Right cardiac atrium (tissue), 5 donors: ENCODE measurements around the gene KBTBD4. TPM values are rescaled to one million over a fixed set of nuclear protein-coding genes. Genes with fewer than 3 reads are reported as not detected.
"Not testable (repeated sequence)": the region's sequence is repeated elsewhere in the genome, so short reads cannot be mapped to it uniquely, and the experiment has no call there.

Experiments
- ATAC-seq, 2 donors: fragments of 200-7000 bp; cut with Tn5 transposase; one replicate each; pipeline versions ENCODE4 v1.8.0 to v1.9.1; 2020; ENCODE audit warnings: moderate library complexity in 2 of 2, mild to moderate bottlenecking in 1 of 2
- DNase-seq, 3 donors: peaks; one replicate each; pipeline ENCODE4 v3.0.0-alpha.2; 2020
- H3K27ac ChIP-seq: one replicate; pipeline ENCODE4 v1.5.1; 2013; ENCODE audit warnings: mild to moderate bottlenecking, low read length, control low read depth, moderate library complexity
- H3K27me3 ChIP-seq: one replicate; pipeline ENCODE4 v1.6.1; 2013; ENCODE audit not compliant: control insufficient read depth, insufficient read depth
- H3K4me1 ChIP-seq: one replicate; pipeline ENCODE4 v1.6.1; 2013; ENCODE audit warnings: low read length; ENCODE audit not compliant: control insufficient read depth, insufficient read depth
- H3K4me3 ChIP-seq: one replicate; pipeline ENCODE4 v1.5.1; 2013; ENCODE audit warnings: low read length, control low read depth
- H3K9me3 ChIP-seq: one replicate; pipeline ENCODE4 v1.6.1; 2013; ENCODE audit warnings: low read length; ENCODE audit not compliant: control insufficient read depth
- WGBS: extraction: QIAGEN DNeasy Blood & Tissue Kit; methylation state at CpG from one replicate; pipeline ENCODE4 v1.1.7; 2013; 5-methylcytosine and 5-hydroxymethylcytosine counted together
- intact Hi-C, 4 donors: fragments of 100-400 bp; cut with DNase I; formaldehyde crosslinking; loops; one replicate each; pipeline versions ENCODE4 v1.11.0 to v1.14.0; 2022 to 2023
- polyA plus RNA-seq: library from polyadenylated mRNA; stranded (reverse); fragments of 200-250 nt; gene quantifications from one replicate; pipeline ENCODE4 v1.2.3, GENCODE V29; 2013
- total RNA-seq, 4 donors: library from RNA; stranded (reverse); fragmentation: NEBNext Ultra II Directional; extraction: Animal tissue kit (Norgen Biotek cat#: 25700); gene quantifications; one replicate each; pipeline ENCODE4 v1.2.1, GENCODE V29; 2021
- donor health status: healthy with polysubstance abuse.
- donor health status: DM: no; HTN: yes; CAD: no.
- donor health status: DM: no; HTN: no; CAD: no.
- donor health status: DM: no; HTN: yes; CAD: no; lungs with severe emphysema.
- donor health status: DM: yes; HTN: yes; CAD: no.

KBTBD4 gene
- total and polyA plus RNA-seq, 5 donors = 8.1 to 18.1 (median 14.5) TPM

DNA sequence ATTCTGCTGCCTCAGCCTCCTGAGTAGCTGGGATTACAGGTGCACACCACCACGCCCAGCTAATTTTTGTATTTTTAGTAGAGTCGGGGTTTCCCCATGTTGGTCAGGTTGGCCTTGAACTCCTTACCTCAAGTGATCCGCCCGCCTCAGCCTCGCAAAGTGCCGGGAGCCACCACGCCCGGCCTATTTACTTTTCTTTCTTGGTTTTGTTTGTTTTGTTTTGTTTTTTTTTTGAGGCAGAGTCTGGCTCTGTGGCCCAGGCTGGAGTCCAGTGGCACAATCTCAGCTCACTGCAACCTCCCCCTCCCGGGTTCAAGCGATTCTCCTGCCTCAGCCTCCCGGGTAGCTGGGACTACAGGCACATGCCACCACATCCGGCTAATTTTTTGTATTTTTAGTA is 21.8 kb downstream of the KBTBD4 start:
- DNase-seq, H3K4me3 ChIP-seq, H3K4me1 ChIP-seq, ATAC-seq, H3K9me3 ChIP-seq, H3K27ac ChIP-seq, H3K27me3 ChIP-seq: not testable (repeated sequence)
- 97% methylated on average over 12 of the region's 12 CpGs for WGBS
- intact Hi-C loops = loop anchor here in 1 of 4 donors (10.0 kb wide), 1 partner anchor 92 kb away; no protein-coding TSS in a partner anchor

DNA sequence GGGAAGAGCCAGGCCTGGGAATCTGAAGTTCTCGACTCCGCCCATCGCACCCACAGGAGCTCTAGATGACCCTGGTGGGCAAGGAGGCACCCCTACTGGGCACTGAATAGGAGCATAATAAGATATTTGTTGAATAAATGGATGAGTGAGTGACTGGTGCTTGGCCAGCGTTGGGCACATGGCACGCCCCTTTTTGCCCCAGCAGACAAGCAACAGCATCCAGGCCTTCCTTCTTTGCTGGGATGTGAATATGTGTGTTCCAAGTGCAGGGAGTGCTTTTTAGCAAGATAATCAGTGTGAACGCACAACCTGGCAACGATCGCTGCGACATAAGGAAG is 25.4 kb downstream of the KBTBD4 start:
- H3K4me3 ChIP-seq = peak overlapping the region; percentile 91
- DNase-seq (no peak), ATAC-seq (no peak)
- no peaks in the 10 kb centered on the region for H3K9me3 ChIP-seq
- peaks cover 5% of the 10 kb centered on the region for H3K4me1 ChIP-seq
- WGBS = 6% methylated on average over 9 of the region's 9 CpGs
- intact Hi-C loops = loop anchor here in 1 of 4 donors (10.0 kb wide), 1 partner anchor 89 kb away; no protein-coding TSS in a partner anchor
- H3K27ac ChIP-seq = peak overlapping the region; percentile 43
- H3K27me3 ChIP-seq = no peaks in the 10 kb centered on the region

DNA sequence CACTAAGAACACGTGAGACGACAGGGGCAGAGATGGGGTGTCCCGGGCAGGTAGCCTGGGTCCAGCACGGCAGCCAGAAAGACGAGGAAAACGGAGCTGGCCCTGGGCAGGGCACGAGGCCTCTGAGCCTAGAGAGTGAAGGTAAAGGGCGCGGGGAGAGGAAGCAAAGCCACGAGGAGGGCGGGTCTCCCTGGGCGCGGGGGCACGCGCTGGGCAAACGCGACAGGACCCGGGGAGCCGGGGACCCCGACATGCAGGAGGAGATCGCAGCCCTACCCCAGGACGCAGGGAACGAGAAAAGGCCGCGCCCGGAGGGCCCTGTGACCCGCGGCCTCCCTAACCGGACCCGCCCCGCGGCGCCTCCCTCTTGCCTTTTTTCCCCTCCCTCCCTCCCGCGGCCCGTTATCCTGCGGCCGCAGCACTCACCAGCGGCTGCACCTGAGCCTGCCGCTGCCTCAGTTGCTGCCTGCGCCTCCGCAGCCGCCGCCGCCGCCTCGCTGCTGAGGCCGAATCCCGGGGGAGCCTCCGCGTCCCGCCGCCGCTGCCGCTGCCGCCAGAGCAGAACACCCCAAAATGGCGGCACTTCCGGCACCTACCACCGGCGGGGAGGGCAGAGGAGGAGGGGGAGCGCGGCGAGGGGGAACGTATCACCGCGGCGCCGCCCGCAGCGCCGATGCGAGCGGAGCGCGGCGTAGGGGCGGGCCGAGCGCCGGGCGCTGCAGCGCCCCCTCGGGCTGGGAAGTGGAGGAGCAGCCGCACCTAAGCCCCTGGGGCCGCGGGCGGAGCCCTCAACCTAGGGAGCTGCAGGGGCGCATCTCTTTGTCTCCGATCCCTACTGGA is 26.0 kb downstream of the KBTBD4 start, which contains the start of gene CELF1:
Gene CELF1, minus strand, starts transcription at position 567 of the 840 bp plus-strand sequence. CDS start 53,609 bp downstream, outside the sequence.
- Histone ChIP-seq H3K27ac (peak within 1 kb of the TSS; percentile 90), H3K9me3 (no peaks in the 10 kb centered on the region), H3K4me1 (peaks cover 5% of the 10 kb centered on the region), H3K4me3 (peak within 1 kb of the TSS; percentile 91), H3K27me3 (no peaks in the 10 kb centered on the region)
- ATAC-seq (peak; percentile 99), DNase-seq (peak; percentile 92 to 96 (median 96))
- intact Hi-C loops = loop anchor here in 1 of 4 donors (10.0 kb wide), 1 partner anchor 88 kb away; no protein-coding TSS in a partner anchor
- under 1% methylated on average over 89 of the region's 89 CpGs for WGBS

DNA sequence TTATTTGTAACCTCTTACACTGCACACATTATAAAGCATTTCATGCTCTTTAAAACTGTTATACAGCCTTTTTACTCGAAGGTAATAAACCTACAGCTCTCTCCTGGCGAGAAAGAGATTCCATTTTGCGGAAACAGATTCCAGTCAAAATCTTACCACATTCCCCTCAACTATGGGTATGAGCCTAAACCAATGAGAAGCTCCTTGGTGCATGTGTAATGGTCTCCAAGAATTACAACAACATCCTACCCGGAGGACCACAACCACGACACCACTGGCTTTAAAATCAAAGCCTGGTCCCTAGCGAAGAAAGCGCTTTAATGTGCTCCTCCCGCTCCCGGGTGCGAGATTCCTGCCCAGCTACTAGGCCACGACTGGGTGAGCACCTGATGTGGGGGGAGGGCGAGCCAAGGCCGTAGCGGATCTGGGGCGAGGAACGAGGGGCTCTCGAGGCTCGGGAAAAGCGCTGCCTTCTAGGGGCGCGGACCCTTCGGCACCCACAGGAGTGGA is 26.7 kb downstream of the KBTBD4 start:
- Histone ChIP-seq H3K4me3 (peak overlapping the region; percentile 91), H3K27ac (peak overlapping the region; percentile 90), H3K27me3 (no peaks in the 10 kb centered on the region), H3K9me3 (no peaks in the 10 kb centered on the region), H3K4me1 (peaks cover 5% of the 10 kb centered on the region)
- peak; percentile 6 to 35 for ATAC-seq
- 4% methylated on average over 22 of the region's 22 CpGs for WGBS
- peak; percentile 36 to 71 (median 65) for DNase-seq
- intact Hi-C loops = loop anchor here in 1 of 4 donors (10.0 kb wide), 1 partner anchor 87 kb away; no protein-coding TSS in a partner anchor

DNA sequence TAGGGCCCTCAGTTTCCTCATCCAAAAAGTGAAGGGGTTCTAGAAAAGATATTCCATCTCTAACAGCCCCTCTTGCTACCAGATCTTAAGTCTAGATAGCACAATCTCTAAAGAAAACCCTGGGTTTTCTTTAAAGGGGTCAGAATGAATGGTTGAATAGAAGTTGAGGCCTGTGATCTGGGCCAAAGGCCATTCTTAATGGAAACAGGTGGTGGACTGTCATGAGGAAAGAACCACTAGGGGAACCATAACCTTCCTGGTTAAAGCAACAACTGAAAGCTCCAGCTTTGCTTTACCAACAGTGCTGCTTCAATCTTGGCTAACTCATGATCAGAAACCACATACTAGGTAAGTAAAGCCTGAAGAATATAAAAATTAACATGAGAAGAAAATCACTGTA is 27.7 kb downstream of the KBTBD4 start:
- DNase-seq (no peak), ATAC-seq (no peak)
- Histone ChIP-seq H3K4me3 (no peak overlapping the region), H3K27me3 (no peaks in the 10 kb centered on the region), H3K9me3 (no peaks in the 10 kb centered on the region), H3K4me1 (peaks cover 5% of the 10 kb centered on the region), H3K27ac (no peak overlapping the region)
- intact Hi-C loops = loop anchor here in 1 of 4 donors (10.0 kb wide), 1 partner anchor 86 kb away; no protein-coding TSS in a partner anchor

DNA sequence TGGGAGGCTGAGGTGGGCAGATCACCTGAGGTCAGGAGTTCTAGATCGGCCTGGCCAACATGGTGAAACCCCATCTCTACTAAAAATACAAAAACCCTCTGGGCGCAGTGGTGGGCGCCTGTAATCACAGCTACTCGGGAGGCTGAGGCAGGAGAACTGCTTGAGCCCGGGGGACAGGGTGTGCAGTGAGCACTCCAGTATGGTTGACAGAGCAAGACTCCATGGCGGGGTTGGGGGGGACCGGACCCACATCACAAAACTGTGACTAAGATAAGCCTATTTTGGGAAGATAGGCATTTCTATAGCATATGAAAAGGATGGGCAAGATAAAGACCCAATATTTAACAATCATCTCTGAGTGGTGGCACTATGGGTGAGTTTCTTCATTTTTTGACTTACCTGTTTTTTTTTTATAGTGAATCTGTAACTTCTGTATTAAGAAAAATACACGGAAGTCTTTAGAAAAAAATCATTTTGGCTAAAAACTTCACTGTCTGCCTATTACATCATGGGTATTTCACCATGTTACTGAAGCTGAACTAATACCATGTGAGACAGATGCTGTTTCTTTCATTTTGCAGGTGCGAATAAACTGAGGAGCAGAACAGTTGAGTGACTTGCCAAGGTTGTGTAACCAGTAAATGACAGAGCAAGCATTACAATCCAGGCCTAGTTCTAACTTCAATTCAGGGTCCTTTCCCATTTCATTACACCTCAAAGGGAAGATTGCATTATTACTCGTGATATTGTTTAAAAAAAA is 28.3 kb downstream of the KBTBD4 start:
- Histone ChIP-seq H3K4me3 (no peak overlapping the region), H3K27me3 (no peaks in the 10 kb centered on the region), H3K27ac (no peak overlapping the region), H3K4me1 (peaks cover 5% of the 10 kb centered on the region), H3K9me3 (no peaks in the 10 kb centered on the region)
- DNase-seq (no peak), ATAC-seq (no peak)
- 79% methylated on average over 10 of the region's 10 CpGs for WGBS
- intact Hi-C loops = loop anchor here in 1 of 4 donors (10.0 kb wide), 1 partner anchor 86 kb away; no protein-coding TSS in a partner anchor

DNA sequence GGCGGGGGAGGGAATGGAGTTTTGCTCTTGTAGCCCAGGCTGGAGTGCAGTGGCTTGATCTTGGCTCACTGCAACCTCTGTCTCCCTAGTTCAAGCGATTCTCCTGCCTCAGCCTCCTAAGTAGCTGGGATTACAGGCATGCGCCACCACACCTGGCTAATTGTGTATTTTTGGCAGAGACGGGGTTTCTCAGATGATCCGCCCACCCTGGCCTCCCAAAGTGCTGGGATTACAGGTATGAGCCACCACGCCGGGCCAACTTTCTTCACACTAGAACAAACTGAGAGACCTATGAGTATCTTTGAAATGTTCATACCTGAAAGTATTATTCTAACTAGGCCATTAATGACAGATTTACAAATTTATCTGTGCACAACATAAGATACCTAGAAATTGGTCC is 32.5 kb downstream of the KBTBD4 start:
- not testable (repeated sequence) for H3K27me3 ChIP-seq, ATAC-seq, H3K27ac ChIP-seq, H3K4me1 ChIP-seq, H3K9me3 ChIP-seq, DNase-seq, H3K4me3 ChIP-seq
- intact Hi-C loops = loop anchor here in 1 of 4 donors (10.0 kb wide), 1 partner anchor 51 kb away; no protein-coding TSS in a partner anchor
- WGBS = 96% methylated on average over 7 of the region's 7 CpGs

DNA sequence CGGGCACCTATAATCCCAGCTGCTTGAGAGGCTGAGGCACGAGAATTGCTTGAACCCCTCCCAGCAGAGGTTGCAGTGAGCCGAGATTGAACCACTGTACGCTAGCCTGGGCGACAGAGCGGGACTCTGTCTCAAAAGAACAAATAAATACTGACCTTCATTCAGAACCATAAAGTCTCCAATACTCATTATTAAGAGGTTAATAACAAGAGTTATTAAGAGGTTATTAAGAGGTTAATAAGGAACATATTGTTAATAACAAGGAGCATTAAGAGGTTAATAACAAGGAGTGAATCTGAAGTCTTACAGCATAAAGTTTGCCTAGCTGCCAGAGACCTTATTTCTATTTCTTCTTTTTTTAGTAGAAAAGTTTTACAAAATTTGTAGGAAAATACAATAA is 33.5 kb downstream of the KBTBD4 start:
- no peak for DNase-seq
- H3K27me3 ChIP-seq = no peaks in the 10 kb centered on the region
- no peak overlapping the region for H3K4me3 ChIP-seq
- peaks cover 4% of the 10 kb centered on the region for H3K4me1 ChIP-seq
- ATAC-seq = no peak
- intact Hi-C loops = loop anchor here in 1 of 4 donors (10.0 kb wide), 1 partner anchor 50 kb away; no protein-coding TSS in a partner anchor
- H3K27ac ChIP-seq = no peak overlapping the region
- no peaks in the 10 kb centered on the region for H3K9me3 ChIP-seq
- 97% methylated on average over 6 of the region's 6 CpGs for WGBS

DNA sequence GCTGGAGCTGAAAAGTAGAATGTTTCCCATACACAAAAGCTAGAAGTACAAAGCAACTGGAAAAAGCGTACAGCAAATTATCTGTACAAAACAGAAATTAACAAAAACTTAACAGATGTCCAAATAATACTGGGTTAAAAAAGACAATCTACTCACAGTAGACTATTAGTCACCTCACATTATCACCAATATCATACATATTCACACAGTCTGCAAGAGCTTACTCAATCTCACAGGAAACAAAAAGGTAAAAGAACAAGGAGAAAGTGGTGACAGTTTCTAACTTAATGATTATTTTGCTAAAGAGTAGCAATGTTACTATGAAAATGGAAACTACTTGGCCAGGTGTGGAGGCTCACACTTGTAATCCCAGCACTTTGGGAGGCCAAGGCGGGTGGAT is 37.7 kb downstream of the KBTBD4 start:
- H3K27me3 ChIP-seq = no peaks in the 10 kb centered on the region
- H3K4me1 ChIP-seq = peaks cover 12% of the 10 kb centered on the region
- H3K9me3 ChIP-seq = no peaks in the 10 kb centered on the region
- no peak overlapping the region for H3K4me3 ChIP-seq
- no peak for DNase-seq
- H3K27ac ChIP-seq = no peak overlapping the region
- intact Hi-C loops = loop anchor here in 1 of 4 donors (10.0 kb wide), 1 partner anchor 46 kb away; no protein-coding TSS in a partner anchor
- 93% methylated on average over 2 of the region's 2 CpGs for WGBS
- ATAC-seq = no peak

DNA sequence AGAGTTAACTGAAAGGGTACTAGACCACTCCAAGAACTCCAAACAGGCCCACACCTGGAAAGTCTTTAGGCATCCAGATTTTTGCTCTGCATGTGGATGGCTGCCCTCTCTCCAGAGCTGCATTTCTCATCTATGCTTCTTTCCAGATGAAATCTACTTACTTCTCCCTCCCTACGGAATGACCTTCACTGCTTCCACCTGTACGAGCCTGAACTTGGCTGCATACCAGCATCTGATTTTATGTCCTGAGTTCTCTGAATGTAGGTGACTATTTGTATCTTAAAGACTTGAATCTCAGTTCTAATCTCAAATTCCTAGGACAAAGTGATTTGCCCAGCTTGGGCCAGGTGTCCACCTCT is 39.1 kb downstream of the KBTBD4 start:
- Histone ChIP-seq H3K4me3 (no peak overlapping the region), H3K27ac (no peak overlapping the region), H3K9me3 (no peaks in the 10 kb centered on the region), H3K4me1 (peaks cover 14% of the 10 kb centered on the region), H3K27me3 (no peaks in the 10 kb centered on the region)
- 60% methylated on average over 2 of the region's 2 CpGs for WGBS
- ATAC-seq (no peak), DNase-seq (no peak)
- intact Hi-C loops = loop anchor here in 1 of 4 donors (10.0 kb wide), 1 partner anchor 45 kb away; no protein-coding TSS in a partner anchor
